ENCODE results near the gene AP3B2.

The AP3B2 gene

GRCh38 chr15:82642656-82643055, 67.0 kb downstream of the AP3B2 start:
- H3K27me3 ChIP-seq (ENCODE audit: insufficient read depth, low read depth, severe bottlenecking), result no peaks in the 10 kb centered on the region
- H3K27ac ChIP-seq, result no peak overlapping the region
- peaks cover 4% of the 10 kb centered on the region; the same call in 1 of the 2 replicates for H3K36me3 ChIP-seq
- DNase-seq, result no peak
- H3K4me3 ChIP-seq (ENCODE audit: low read depth, low read length), result no peak overlapping the region
- TF ChIP-seq CTCF (IDR thresholded peaks at IDR 0.05; ENCODE audit: low read depth, low read length), result no peak
- no peaks in the 10 kb centered on the region for H3K9me3 ChIP-seq (ENCODE audit: severe bottlenecking)

- H3K36me3 ChIP-seq, result peaks cover 4% of the 10 kb centered on the region; the same call in 1 of the 2 replicates
- no peak for TF ChIP-seq CTCF (IDR thresholded peaks at IDR 0.05; ENCODE audit: low read depth, low read length)
- no peaks in the 10 kb centered on the region for H3K9me3 ChIP-seq (ENCODE audit: severe bottlenecking)
- H3K27ac ChIP-seq, result peak overlapping the region; percentile 53
- H3K4me3 ChIP-seq (ENCODE audit: low read depth, low read length), result no peak overlapping the region
- DNase-seq, result peak; percentile 48
- H3K27me3 ChIP-seq (ENCODE audit: insufficient read depth, low read depth, severe bottlenecking), result no peaks in the 10 kb centered on the region
Observed at GRCh38 chr15:82641129-82641798, 68.4 kb downstream of the AP3B2 start.

DNA sequence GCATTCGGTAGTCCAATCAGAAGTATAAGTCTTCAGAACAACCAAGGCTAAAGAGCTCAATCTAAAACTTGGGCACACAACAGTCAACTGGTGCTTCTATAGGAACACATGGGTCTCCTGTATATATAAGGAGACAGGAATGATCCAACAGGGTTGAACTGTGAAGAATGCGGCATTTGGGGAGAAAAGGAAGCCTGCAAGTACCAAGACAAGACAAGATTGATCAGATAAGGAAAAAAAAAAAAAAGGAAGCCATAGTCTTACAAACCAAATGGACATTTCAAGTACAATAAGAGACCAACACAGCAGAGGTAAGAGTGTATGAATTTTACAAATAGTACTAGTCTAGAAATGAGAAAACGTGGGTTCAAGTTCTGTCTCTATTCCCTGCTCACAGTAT, 69.0 kb downstream of the AP3B2 start:
- Histone ChIP-seq H3K4me3 (ENCODE audit: low read depth, low read length) (no peak overlapping the region), H3K36me3 (peaks cover 4% of the 10 kb centered on the region; the same call in 1 of the 2 replicates), H3K9me3 (ENCODE audit: severe bottlenecking) (no peaks in the 10 kb centered on the region), H3K27ac (peak overlapping the region; percentile 53), H3K27me3 (ENCODE audit: insufficient read depth, low read depth, severe bottlenecking) (no peaks in the 10 kb centered on the region)
- no peak for TF ChIP-seq CTCF (IDR thresholded peaks at IDR 0.05; ENCODE audit: low read depth, low read length)
- DNase-seq, result no peak

DNA sequence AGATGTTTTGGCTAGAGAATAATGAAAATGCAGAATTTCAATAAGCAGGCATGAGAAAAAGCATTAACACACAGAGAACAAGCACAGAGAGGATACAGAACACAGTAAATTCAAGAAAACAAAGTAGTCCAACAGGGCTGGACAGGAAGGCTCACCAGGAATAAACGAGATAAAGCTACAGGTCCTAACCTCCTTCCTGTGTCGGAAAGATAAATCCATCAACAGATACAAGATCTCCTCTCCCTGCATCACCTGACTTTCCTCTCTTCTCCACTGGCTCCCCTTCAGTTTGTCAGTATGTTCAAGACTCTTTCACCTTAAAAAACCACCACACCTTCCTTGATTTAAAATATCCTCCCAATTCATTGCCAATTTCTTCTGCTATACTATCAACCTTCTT, 73.9 kb downstream of the AP3B2 start:
- no peaks in the 10 kb centered on the region for H3K9me3 ChIP-seq (ENCODE audit: severe bottlenecking)
- no peaks in the 10 kb centered on the region for H3K27me3 ChIP-seq (ENCODE audit: insufficient read depth, low read depth, severe bottlenecking)
- H3K4me3 ChIP-seq (ENCODE audit: low read depth, low read length), result no peak overlapping the region
- TF ChIP-seq CTCF (IDR thresholded peaks at IDR 0.05; ENCODE audit: low read depth, low read length), result no peak
- peaks cover 4% of the 10 kb centered on the region; the same call in 1 of the 2 replicates for H3K36me3 ChIP-seq
- no peak for DNase-seq
- no peak overlapping the region for H3K27ac ChIP-seq

- H3K9me3 ChIP-seq (ENCODE audit: severe bottlenecking), result no peaks in the 10 kb centered on the region
- no peak for TF ChIP-seq CTCF (IDR thresholded peaks at IDR 0.05; ENCODE audit: low read depth, low read length)
- no peaks in the 10 kb centered on the region for H3K27me3 ChIP-seq (ENCODE audit: insufficient read depth, low read depth, severe bottlenecking)
- H3K36me3 ChIP-seq, result no peaks in the 10 kb centered on the region
- no peak overlapping the region for H3K27ac ChIP-seq
- no peak for DNase-seq
- H3K4me3 ChIP-seq (ENCODE audit: low read depth, low read length), result no peak overlapping the region
Observed at GRCh38 chr15:82630033-82630432, 79.6 kb downstream of the AP3B2 start.

- no peak for TF ChIP-seq CTCF (IDR thresholded peaks at IDR 0.05; ENCODE audit: low read depth, low read length)
- no peaks in the 10 kb centered on the region for H3K9me3 ChIP-seq (ENCODE audit: severe bottlenecking)
- H3K4me3 ChIP-seq (ENCODE audit: low read depth, low read length), result no peak overlapping the region
- H3K27me3 ChIP-seq (ENCODE audit: insufficient read depth, low read depth, severe bottlenecking), result no peaks in the 10 kb centered on the region
- no peak for DNase-seq
- no peaks in the 10 kb centered on the region for H3K36me3 ChIP-seq
- H3K27ac ChIP-seq, result no peak overlapping the region
Observed at GRCh38 chr15:82625136-82625535, 84.5 kb downstream of the AP3B2 start.

Data from WERI-Rb-1 (cell line).